Liver (tissue), 9 donors: ENCODE data around the gene ADRA2B. TPM values are rescaled to one million over a fixed set of nuclear protein-coding genes. Genes with fewer than 3 reads are reported as not detected.

Experiments used
- DNase-seq: peaks from one replicate; pipeline ENCODE4 v3.0.0-alpha.2; 2017; ENCODE audit warnings: low spot score
- H3K27ac ChIP-seq, 2 donors: one replicate each; pipeline ENCODE4 v1.7.0; 2013; ENCODE audit warnings: inconsistent platforms in 2 of 2, low read length in 2 of 2, control low read depth in 1 of 2, low read depth in 1 of 2, mild to moderate bottlenecking in 1 of 2
- H3K27me3 ChIP-seq, 4 donors: one replicate each; pipeline versions ENCODE4 v1.6.1 to v1.7.0; 2013; ENCODE audit warnings: low read length in 3 of 4, inconsistent platforms in 1 of 4, mild to moderate bottlenecking in 1 of 4, moderate library complexity in 1 of 4; ENCODE audit not compliant: control insufficient read depth in 4 of 4, insufficient read depth in 4 of 4
- H3K36me3 ChIP-seq, 4 donors: one replicate each; pipeline versions ENCODE4 v1.6.1 to v1.7.0; 2013; ENCODE audit warnings: low read length in 3 of 4, mild to moderate bottlenecking in 3 of 4, low read depth in 1 of 4, moderate library complexity in 1 of 4; ENCODE audit not compliant: control insufficient read depth in 4 of 4, insufficient read depth in 3 of 4
- H3K4me1 ChIP-seq, 4 donors: one replicate each; pipeline versions ENCODE4 v1.6.1 to v1.7.0; 2013; ENCODE audit warnings: low read length in 3 of 4, mild to moderate bottlenecking in 3 of 4, moderate library complexity in 1 of 4; ENCODE audit not compliant: control insufficient read depth in 4 of 4, insufficient read depth in 4 of 4
- H3K4me3 ChIP-seq, 3 donors: one replicate each; pipeline versions ENCODE4 v1.6.1 to v1.7.0; 2013; ENCODE audit warnings: low read length in 3 of 3, control low read depth in 1 of 3, low read depth in 1 of 3, mild to moderate bottlenecking in 1 of 3
- H3K9ac ChIP-seq, 2 donors: one replicate each; pipeline ENCODE4 v1.7.0; 2013; ENCODE audit warnings: low read length in 2 of 2, mild to moderate bottlenecking in 2 of 2, moderate library complexity in 2 of 2, control low read depth in 1 of 2, low read depth in 1 of 2
- H3K9me3 ChIP-seq, 4 donors: one replicate each; pipeline versions ENCODE4 v1.6.1 to v1.7.0; 2013; ENCODE audit warnings: low read length in 3 of 4; ENCODE audit not compliant: control insufficient read depth in 4 of 4
- EGR1 ChIP-seq, 2 donors: IDR thresholded peaks; 2 replicates each; pipeline ENCODE4 v1.6.1; 2016 to 2018; ENCODE audit warnings: antibody characterized with exemption in 2 of 2, low read depth in 2 of 2
- FOXA2 ChIP-seq: IDR thresholded peaks from 2 replicates; pipeline ENCODE4 v1.6.1; 2016; ENCODE audit warnings: antibody characterized with exemption
- HNF4A ChIP-seq, 2 donors: conservative IDR thresholded peaks; 2 replicates each; pipeline ENCODE4 v1.6.1; 2016; ENCODE audit warnings: antibody characterized with exemption in 2 of 2, mild to moderate bottlenecking in 2 of 2
- JUND ChIP-seq, 2 donors: IDR thresholded peaks; 2 replicates each; pipeline ENCODE4 v1.6.1; 2016; ENCODE audit warnings: antibody characterized with exemption in 2 of 2
- NR2F2 ChIP-seq: IDR thresholded peaks from 2 replicates; pipeline ENCODE4 v1.6.1; 2016; ENCODE audit warnings: antibody characterized with exemption
- RAD21 ChIP-seq, 2 donors: IDR thresholded peaks; 2 replicates each; pipeline ENCODE4 v1.6.1; 2016; ENCODE audit warnings: antibody characterized with exemption in 2 of 2, mild to moderate bottlenecking in 2 of 2
- SP1 ChIP-seq: IDR thresholded peaks from 2 replicates; pipeline ENCODE4 v1.6.1; 2018; ENCODE audit warnings: antibody characterized with exemption, mild to moderate bottlenecking
- TAF1 ChIP-seq: conservative IDR thresholded peaks from 2 replicates; pipeline ENCODE4 v1.6.1; 2016; ENCODE audit warnings: antibody characterized with exemption, mild to moderate bottlenecking
- YY1 ChIP-seq: IDR thresholded peaks from 2 replicates; pipeline ENCODE4 v1.6.1; 2016; ENCODE audit warnings: antibody characterized with exemption, mild to moderate bottlenecking
- WGBS: extraction: QIAGEN DNeasy Blood & Tissue Kit; methylation state at CpG from one replicate; pipeline ENCODE4 v1.1.7; 2013; 5-methylcytosine and 5-hydroxymethylcytosine counted together
- polyA plus RNA-seq, 2 donors: library from polyadenylated mRNA; stranded (reverse) in 1 of 2; unstranded in 1 of 2; fragments of 200-250 nt in 1 of 2; fragments of >200 nt in 1 of 2; fragmentation: Nextera tagmentation in 1 of 2; extraction: Ambion mirVana in 1 of 2; gene quantifications; one replicate each; pipeline versions ENCODE4 v1.2.1 to v1.2.3, GENCODE V29; 2013 to 2015
- total RNA-seq, 2 donors: library from RNA; depleted of rRNA; stranded (reverse); fragments of >200 nt; gene quantifications; one replicate each; pipeline ENCODE4 v1.2.3, GENCODE V29; 2014
- TF ChIP-seq, protein P1 (sequence below): fragments of 150-350 bp; IDR thresholded peaks from 2 replicates; pipeline ENCODE4 v1.5.1; 2017; ENCODE audit warnings: improper control_type of control experiment, low read depth, low read length; ENCODE audit not compliant: missing input control
- TF ChIP-seq, protein P2 (sequence below): IDR thresholded peaks from 2 replicates; pipeline ENCODE4 v1.6.1; 2016; ENCODE audit warnings: antibody characterized with exemption
- TF ChIP-seq, protein P3 (sequence below): IDR thresholded peaks from 2 replicates; pipeline ENCODE4 v1.6.1; 2016; ENCODE audit warnings: antibody characterized with exemption
- TF ChIP-seq, protein P4 (sequence below): IDR thresholded peaks from 2 replicates; pipeline ENCODE4 v1.6.1; 2016; ENCODE audit warnings: antibody characterized with exemption, mild to moderate bottlenecking
- donor health status: healthy.
- donor health status: healthy.
- donor health status: healthy.
- donor health status: healthy.
- donor health status: healthy.

ADRA2B gene
- total and polyA plus RNA-seq, 4 donors = 1.3 to 8.6 (median 3.0) TPM

DNA sequence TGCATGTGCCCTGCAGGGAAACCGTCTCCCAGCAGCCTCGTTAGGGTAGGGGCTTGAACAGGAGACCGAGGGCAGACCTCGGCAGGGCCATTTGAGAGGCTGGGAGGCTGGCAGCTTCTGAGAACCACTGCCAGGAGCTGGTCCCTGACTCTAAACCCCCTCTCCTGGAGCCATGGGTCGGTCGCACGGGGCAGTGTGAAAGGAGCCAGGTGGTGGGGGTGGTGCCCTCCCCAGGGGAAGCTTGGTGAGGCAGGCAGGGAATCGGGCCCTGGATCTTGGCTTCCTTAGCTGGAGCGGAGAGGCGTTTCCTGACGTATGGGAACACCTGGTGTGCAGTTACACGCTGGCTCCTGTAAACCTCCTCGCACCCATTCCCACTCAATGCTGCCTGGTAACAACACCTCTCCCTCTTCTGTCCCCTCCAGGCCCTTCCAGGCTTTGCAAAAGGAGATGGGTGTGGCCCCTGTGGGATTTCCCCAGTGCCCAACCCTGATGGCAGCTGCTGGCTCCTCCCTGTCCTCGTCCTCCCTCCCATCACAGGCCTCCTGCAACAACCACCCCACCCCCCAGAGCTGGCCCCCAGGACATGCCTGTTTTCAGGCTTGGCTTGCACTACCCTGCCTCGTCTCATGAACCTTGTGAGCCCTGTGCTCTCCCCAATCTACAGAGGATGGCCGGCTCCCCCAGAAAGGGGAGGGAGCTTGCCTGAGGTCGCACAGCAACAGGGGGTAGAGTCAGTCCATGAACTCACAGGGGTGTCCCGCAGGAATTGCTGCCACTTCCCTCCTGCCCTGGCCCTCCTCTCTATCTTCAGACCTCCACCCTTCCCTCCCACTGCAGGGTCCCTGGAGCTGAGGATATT lies 24.4 kb downstream of the ADRA2B start:
- peak; percentile 32 for DNase-seq
- Histone ChIP-seq H3K4me1 (no peaks in the 10 kb centered on the region), H3K27ac (no peak overlapping the region), H3K9me3 (no peaks in the 10 kb centered on the region), H3K27me3 (no peaks in the 10 kb centered on the region), H3K9ac (no peak overlapping the region), H3K4me3 (no peak overlapping the region), H3K36me3 (no peaks in the 10 kb centered on the region)
- TF ChIP-seq NR2F2 = no peak
- TF ChIP-seq, protein P1, sequence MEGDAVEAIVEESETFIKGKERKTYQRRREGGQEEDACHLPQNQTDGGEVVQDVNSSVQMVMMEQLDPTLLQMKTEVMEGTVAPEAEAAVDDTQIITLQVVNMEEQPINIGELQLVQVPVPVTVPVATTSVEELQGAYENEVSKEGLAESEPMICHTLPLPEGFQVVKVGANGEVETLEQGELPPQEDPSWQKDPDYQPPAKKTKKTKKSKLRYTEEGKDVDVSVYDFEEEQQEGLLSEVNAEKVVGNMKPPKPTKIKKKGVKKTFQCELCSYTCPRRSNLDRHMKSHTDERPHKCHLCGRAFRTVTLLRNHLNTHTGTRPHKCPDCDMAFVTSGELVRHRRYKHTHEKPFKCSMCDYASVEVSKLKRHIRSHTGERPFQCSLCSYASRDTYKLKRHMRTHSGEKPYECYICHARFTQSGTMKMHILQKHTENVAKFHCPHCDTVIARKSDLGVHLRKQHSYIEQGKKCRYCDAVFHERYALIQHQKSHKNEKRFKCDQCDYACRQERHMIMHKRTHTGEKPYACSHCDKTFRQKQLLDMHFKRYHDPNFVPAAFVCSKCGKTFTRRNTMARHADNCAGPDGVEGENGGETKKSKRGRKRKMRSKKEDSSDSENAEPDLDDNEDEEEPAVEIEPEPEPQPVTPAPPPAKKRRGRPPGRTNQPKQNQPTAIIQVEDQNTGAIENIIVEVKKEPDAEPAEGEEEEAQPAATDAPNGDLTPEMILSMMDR = no peak
- TF ChIP-seq, protein P2, sequence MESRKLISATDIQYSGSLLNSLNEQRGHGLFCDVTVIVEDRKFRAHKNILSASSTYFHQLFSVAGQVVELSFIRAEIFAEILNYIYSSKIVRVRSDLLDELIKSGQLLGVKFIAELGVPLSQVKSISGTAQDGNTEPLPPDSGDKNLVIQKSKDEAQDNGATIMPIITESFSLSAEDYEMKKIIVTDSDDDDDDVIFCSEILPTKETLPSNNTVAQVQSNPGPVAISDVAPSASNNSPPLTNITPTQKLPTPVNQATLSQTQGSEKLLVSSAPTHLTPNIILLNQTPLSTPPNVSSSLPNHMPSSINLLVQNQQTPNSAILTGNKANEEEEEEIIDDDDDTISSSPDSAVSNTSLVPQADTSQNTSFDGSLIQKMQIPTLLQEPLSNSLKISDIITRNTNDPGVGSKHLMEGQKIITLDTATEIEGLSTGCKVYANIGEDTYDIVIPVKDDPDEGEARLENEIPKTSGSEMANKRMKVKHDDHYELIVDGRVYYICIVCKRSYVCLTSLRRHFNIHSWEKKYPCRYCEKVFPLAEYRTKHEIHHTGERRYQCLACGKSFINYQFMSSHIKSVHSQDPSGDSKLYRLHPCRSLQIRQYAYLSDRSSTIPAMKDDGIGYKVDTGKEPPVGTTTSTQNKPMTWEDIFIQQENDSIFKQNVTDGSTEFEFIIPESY = no peak
- no peak for TF ChIP-seq TAF1
- TF ChIP-seq YY1 = no peak
- no peak for TF ChIP-seq JUND (IDR thresholded peaks at IDR 0.05)
- TF ChIP-seq SP1 = no peak
- no peak for TF ChIP-seq EGR1 (IDR thresholded peaks at IDR 0.05; ENCODE audit: low read depth in 2 of 2)
- TF ChIP-seq, protein P3, sequence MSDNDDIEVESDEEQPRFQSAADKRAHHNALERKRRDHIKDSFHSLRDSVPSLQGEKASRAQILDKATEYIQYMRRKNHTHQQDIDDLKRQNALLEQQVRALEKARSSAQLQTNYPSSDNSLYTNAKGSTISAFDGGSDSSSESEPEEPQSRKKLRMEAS = no peak
- no peak for TF ChIP-seq FOXA2
- TF ChIP-seq, protein P4, sequence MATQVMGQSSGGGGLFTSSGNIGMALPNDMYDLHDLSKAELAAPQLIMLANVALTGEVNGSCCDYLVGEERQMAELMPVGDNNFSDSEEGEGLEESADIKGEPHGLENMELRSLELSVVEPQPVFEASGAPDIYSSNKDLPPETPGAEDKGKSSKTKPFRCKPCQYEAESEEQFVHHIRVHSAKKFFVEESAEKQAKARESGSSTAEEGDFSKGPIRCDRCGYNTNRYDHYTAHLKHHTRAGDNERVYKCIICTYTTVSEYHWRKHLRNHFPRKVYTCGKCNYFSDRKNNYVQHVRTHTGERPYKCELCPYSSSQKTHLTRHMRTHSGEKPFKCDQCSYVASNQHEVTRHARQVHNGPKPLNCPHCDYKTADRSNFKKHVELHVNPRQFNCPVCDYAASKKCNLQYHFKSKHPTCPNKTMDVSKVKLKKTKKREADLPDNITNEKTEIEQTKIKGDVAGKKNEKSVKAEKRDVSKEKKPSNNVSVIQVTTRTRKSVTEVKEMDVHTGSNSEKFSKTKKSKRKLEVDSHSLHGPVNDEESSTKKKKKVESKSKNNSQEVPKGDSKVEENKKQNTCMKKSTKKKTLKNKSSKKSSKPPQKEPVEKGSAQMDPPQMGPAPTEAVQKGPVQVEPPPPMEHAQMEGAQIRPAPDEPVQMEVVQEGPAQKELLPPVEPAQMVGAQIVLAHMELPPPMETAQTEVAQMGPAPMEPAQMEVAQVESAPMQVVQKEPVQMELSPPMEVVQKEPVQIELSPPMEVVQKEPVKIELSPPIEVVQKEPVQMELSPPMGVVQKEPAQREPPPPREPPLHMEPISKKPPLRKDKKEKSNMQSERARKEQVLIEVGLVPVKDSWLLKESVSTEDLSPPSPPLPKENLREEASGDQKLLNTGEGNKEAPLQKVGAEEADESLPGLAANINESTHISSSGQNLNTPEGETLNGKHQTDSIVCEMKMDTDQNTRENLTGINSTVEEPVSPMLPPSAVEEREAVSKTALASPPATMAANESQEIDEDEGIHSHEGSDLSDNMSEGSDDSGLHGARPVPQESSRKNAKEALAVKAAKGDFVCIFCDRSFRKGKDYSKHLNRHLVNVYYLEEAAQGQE = no peak
- 83% methylated on average over 18 of the region's 18 CpGs for WGBS

DNA sequence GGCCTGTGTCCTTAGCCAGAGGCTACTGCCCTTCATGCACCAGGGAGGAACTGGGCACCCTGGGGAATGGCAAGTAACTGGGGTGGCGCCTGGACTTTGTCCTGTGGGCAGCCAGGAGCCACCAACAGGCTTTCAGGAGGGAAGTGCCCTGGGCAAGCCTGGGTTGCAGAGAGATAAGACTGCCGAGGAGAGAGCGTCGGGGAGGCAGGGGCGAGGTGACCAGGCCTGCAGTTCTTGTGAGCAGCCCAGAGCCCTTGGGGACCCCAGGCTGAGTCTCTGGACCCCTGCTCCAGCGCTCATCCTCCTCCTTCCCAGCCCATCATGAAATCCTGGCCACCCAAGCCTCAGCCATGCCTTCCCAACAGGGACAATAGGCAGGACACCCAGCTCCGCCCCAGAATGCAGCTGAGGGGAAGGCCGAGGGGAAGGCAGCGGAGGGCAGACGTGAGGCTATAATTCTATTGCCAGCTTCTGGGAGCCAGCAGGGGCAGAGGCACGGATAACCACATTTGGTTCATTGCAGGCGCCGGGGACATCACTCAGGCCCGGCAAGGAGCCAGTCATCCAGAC lies 25.1 kb downstream of the ADRA2B start:
- Histone ChIP-seq H3K9ac (no peak overlapping the region), H3K4me3 (no peak overlapping the region), H3K27ac (no peak overlapping the region), H3K36me3 (no peaks in the 10 kb centered on the region), H3K27me3 (no peaks in the 10 kb centered on the region), H3K9me3 (no peaks in the 10 kb centered on the region), H3K4me1 (no peaks in the 10 kb centered on the region)
- 81% methylated on average over 14 of the region's 14 CpGs for WGBS
- DNase-seq = no peak
- TF ChIP-seq HNF4A (conservative IDR thresholded peaks at IDR 0.05) (peak; percentile 9 to 49), RAD21 (IDR thresholded peaks at IDR 0.05) (no peak)
